HTR-8/SVneo (cell line): ENCODE measurements around the gene PHLPP1.

Experiments used
- DNase-seq: peaks from one replicate; pipeline ENCODE4 v3.0.0; 2011; ENCODE audit warnings: low spot score, mixed read lengths; ENCODE audit not compliant: insufficient read length
- FAIRE-seq: peaks from 2 replicates; lab custom pipeline; 2011; peaks lifted over from hg19 to GRCh38; lab: Jason Lieb, UNC

The PHLPP1 gene

DNA sequence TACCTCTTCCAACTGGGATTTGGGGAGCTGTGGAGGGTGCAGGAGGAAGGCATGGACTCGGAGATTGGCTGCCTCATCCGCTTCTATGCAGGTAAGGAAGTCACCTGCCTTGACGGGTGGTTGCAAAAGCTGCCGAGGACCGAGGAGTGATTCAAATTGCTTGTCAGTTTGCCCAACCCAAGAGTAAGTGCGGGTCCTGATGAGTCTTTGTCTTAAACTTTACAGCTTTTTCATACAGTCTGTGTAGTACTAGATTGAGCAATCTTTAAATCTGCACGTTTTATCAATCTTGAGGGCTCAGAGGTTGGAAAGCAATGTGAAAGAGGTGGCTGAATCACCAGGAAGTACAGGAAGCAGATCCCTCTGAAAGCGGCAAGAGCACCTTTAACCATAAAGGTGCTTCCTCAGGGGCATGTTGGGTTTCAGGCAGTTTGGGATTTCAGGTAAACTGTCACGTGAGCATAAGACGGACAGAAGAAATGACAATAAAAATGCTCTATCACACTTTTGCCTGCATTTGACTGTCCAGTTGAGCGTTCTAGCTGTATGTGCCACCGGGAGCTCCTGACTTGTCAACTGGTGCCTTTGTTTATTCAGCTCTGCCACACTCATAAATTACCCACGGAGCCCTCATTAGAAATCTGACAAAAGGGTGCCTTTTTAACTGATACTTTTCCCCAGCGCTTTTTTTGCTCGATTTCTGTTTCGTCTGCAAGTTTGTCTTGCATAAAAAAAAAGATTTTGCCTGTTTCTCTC is 2.0 kb downstream of the PHLPP1 start:
- FAIRE-seq (no peak), DNase-seq (no peak)

GRCh38 chr18:62717925-62718800 is 2.8 kb downstream of the PHLPP1 start:
- FAIRE-seq: no peak
- no peak for DNase-seq

DNA sequence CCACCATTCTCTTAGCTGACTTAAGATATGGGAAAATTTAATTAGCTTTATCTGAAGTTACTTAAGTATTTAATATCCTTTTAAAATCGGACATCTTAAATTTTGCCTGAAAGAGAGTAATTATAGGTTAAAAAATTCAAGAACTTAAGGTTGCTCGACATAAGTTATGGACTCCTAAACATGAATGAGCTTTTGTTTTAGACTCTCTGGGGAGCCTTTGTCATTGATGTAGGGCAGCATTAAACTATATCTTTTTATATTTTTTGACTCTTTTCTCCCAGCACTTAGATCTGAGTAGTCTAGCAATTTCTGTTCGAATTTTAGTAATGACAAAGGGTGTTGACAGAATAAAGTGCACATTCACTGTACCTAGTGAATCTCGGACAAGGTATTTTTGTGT is 4.7 kb downstream of the PHLPP1 start:
- FAIRE-seq (no peak), DNase-seq (no peak)

DNA sequence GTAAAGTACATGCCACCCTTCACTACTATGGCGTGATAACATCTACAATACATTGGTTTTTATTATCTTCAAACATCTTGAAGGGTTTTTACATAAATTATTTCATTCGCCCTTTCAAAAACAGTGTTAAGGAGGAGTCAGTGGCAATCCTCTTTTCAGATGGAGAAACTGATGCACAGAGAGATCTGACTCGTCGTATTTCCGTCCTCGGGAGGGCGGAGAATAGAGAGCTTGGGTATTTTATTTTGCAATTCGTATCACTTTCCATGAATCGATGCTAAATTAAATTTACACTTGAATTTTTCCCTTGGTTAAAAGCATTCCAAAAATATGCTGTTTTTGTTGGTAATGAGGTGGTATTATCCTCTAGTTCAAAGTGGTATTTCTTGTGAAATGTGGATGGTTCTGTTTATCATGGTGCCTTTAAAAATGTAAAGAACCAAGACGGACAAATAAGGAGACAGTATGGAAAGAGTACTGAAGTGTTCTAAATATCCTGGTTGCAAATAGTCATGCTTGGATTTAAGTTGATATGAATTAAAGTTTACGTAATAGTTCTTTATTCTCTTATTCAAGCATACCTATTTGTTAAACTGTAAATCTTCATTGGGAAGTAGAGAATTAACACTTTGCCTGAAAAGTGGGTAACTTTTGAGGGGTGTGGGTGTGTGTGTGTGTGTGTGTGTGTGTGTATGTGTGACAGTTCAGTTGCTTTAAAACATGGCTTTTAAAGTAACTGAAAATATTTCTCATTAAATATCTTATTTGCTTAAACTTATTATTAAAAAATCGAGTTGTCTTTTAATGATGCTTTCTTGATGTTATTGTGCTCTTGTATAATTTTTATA is 5.6 kb downstream of the PHLPP1 start:
- no peak for DNase-seq
- FAIRE-seq: no peak

GRCh38 chr18:62721839-62722795 is 6.8 kb downstream of the PHLPP1 start:
- no peak for DNase-seq
- FAIRE-seq: no peak

- no peak for DNase-seq
- no peak for FAIRE-seq
These were observed 8.4 kb downstream of the PHLPP1 start for GRCh38 chr18:62723666-62724281.

GRCh38 chr18:62725896-62726295 is 10.6 kb downstream of the PHLPP1 start:
- no peak for DNase-seq
- no peak for FAIRE-seq

- DNase-seq (no peak), FAIRE-seq (no peak)
These were observed 12.9 kb downstream of the PHLPP1 start for GRCh38 chr18:62728254-62728653.

DNA sequence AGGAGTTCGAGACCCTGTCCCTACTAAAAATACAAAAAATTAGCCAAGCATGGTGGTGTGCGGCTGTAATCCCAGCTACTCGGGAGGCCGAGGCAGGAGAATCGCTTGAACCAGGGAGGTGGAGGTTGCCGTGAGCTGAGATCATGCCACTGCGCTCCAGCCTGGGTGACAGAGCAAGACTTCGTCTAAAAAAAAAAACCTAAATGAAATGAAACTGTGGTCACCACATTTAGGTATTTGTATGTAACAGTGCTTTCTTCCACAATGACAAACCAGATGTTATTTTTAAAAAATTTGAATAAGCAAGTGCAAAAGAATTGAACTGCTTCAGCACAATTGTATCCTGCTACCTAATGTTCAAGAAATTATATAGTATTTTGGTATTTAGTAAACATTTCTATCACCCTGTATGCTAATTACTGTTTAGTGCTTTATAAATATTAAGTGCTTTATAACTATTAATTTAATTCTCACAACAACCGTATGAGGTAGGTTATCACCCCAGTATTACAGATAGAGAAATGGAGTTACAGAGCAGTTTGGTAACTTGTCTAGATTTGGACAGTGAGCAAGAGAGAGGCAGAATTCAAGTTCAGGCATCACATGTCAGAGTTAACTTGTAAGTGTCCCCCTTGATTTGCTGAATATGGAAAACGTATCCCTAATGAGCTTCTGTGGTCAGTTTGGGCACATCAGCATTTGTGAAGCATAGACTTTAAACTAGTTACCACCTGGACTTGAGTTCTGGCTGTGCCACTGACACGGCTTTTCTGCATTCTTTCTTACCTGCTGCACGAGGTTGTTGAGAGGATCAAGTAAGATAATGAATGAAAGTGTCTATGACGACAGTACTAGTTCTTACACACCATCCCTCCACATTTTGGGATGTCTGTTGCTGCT is 14.4 kb downstream of the PHLPP1 start:
- no peak for FAIRE-seq
- no peak for DNase-seq

- no peak for FAIRE-seq
- DNase-seq: no peak
These were observed 15.6 kb downstream of the PHLPP1 start for GRCh38 chr18:62730941-62731340.

DNA sequence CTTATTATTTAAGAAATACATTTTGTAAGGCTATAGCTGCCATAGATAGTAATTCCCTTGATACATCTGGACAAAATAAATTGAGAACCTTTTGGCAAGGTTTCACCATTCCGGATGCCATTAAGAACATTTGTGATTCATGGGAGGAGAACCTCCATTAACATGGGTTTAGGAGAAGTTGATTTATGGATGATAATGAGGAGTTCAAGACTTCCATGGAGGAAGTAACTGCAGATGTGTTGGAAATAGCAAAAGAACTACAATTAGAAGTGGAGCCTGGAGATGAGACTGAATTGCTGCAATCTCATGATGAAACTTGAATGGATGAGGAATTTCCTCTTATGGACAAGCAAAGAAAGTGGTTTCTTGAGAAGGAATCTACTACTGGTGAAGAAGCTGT is 17.3 kb downstream of the PHLPP1 start:
- DNase-seq: no peak

GRCh38 chr18:62734290-62734689 is 18.9 kb downstream of the PHLPP1 start:
- FAIRE-seq: no peak
- DNase-seq: no peak

More for the DNA sequence above, 17.3 kb downstream of the PHLPP1 start:
- FAIRE-seq: no peak

GRCh38 chr18:62735387-62735786 is 20.0 kb downstream of the PHLPP1 start:
- DNase-seq: no peak
- no peak for FAIRE-seq

GRCh38 chr18:62736077-62736855 is 20.9 kb downstream of the PHLPP1 start:
- no peak for FAIRE-seq
- DNase-seq: no peak

GRCh38 chr18:62737241-62737873 is 22.0 kb downstream of the PHLPP1 start:
- FAIRE-seq: no peak

GRCh38 chr18:62738639-62739038 is 23.3 kb downstream of the PHLPP1 start:
- no peak for DNase-seq
- no peak for FAIRE-seq

More at GRCh38 chr18:62737241-62737873, 22.0 kb downstream of the PHLPP1 start:
- no peak for DNase-seq

- DNase-seq: no peak
- no peak for FAIRE-seq
These were observed 24.6 kb downstream of the PHLPP1 start for GRCh38 chr18:62739911-62740310.
